Esophagus muscularis mucosa (tissue), 4 donors: Measurements from ENCODE around the gene SLC39A13. TPM values are rescaled to one million over a fixed set of nuclear protein-coding genes. Genes with fewer than 3 reads are reported as not detected.
"Not testable (repeated sequence)": the region's sequence is repeated elsewhere in the genome, so short reads cannot be mapped to it uniquely, and the experiment has no call there.

Experiments
- DNase-seq: peaks from one replicate; pipeline ENCODE4 v3.0.0-alpha.2; 2017; ENCODE audit errors: extremely low spot score
- H3K27ac ChIP-seq, 4 donors: fragments of 200-600 bp; sonication (generic); replicated peaks in 1 of 4; 1 replicate in 3 of 4; 2 replicates in 1 of 4; pipeline ENCODE4 v1.5.1; 2016 to 2019; ENCODE audit warnings: mild to moderate bottlenecking in 1 of 4
- H3K27me3 ChIP-seq, 4 donors: fragments of 200-600 bp; sonication (generic); one replicate each; pipeline versions ENCODE4 v1.5.1 to v1.6.0; 2016 to 2019
- H3K36me3 ChIP-seq, 4 donors: fragments of 200-600 bp; sonication (generic); one replicate each; pipeline ENCODE4 v1.5.1; 2016 to 2019
- H3K4me1 ChIP-seq, 4 donors: fragments of 200-600 bp; sonication (generic); one replicate each; pipeline ENCODE4 v1.5.1; 2016 to 2019
- H3K4me3 ChIP-seq, 4 donors: fragments of 200-600 bp; sonication (generic); 1 replicate in 2 of 4; 2 replicates in 2 of 4; pipeline ENCODE4 v1.5.1; 2016 to 2019; ENCODE audit warnings: mild to moderate bottlenecking in 4 of 4, moderate library complexity in 1 of 4
- H3K9me3 ChIP-seq, 4 donors: fragments of 200-600 bp; sonication (generic); 1 replicate in 3 of 4; 2 replicates in 1 of 4; pipeline ENCODE4 v1.5.1; 2016 to 2019
- EP300 ChIP-seq: sonication (generic); formaldehyde crosslinking; IDR thresholded peaks from one replicate; pipeline ENCODE4 v1.6.1; 2017; ENCODE audit warnings: antibody characterized with exemption
- POLR2A ChIP-seq: fragments of 450-650 bp; IDR thresholded peaks from one replicate; pipeline ENCODE4 v1.6.1; 2017; ENCODE audit warnings: antibody characterized with exemption, moderate library complexity, mild to moderate bottlenecking, low read depth
- POLR2AphosphoS5 ChIP-seq, 2 donors: sonication (generic); formaldehyde crosslinking; IDR thresholded peaks; one replicate each; pipeline ENCODE4 v1.6.1; 2017; ENCODE audit warnings: antibody characterized with exemption in 2 of 2
- WGBS: methylation state at CpG from one replicate; pipeline ENCODE4 v1.1.5; 2018; 5-methylcytosine and 5-hydroxymethylcytosine counted together
- intact Hi-C: fragments of 100-400 bp; cut with DNase I; formaldehyde crosslinking; loops from one replicate; pipeline ENCODE4 v1.15.1; 2023
- total RNA-seq, 4 donors: library from RNA; depleted of rRNA; stranded (reverse); fragments of >200 nt; gene quantifications; one replicate each; pipeline versions ENCODE4 v1.1.0 to v1.2.1, GENCODE V29; 2016
- TF ChIP-seq, protein P1 (sequence below), 3 experiments: fragments of 200-600 bp in 2 of 3; fragments of 450-650 bp in 1 of 3; sonication (generic) in 2 of 3; IDR thresholded peaks; one replicate each; pipeline ENCODE4 v1.5.1; 2017 to 2019; ENCODE audit warnings: antibody characterized with exemption in 3 of 3, mild to moderate bottlenecking in 2 of 3, moderate library complexity in 1 of 3

Gene SLC39A13
- total RNA-seq, 4 donors from 2014 or later, result 91.9 to 251 (median 129) TPM

DNA sequence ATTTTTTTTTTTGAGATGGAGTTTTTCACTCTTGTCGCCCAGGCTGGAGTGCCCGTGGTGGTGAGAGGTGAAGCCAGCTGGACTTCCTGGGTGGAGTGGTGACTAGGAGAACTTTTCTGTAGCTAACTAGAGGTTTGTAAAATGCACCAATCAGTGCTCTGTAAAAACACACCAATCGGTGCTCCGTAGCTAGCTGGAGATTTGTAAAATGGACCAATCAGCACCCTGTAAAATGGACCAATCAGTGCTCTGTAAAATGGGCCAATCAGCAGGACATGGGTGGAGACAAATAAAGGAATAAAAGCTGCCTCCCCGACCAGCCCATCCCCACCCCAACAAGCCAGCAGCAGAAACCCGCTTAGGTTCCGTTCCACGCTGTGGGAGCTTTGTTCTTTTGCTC is 45.0 kb downstream of the SLC39A13 start:
- no peak overlapping the region for H3K27ac ChIP-seq
- DNase-seq, result no peak
- no peaks in the 10 kb centered on the region for H3K9me3 ChIP-seq
- H3K27me3 ChIP-seq, result no peaks in the 10 kb centered on the region
- TF ChIP-seq, protein P1, sequence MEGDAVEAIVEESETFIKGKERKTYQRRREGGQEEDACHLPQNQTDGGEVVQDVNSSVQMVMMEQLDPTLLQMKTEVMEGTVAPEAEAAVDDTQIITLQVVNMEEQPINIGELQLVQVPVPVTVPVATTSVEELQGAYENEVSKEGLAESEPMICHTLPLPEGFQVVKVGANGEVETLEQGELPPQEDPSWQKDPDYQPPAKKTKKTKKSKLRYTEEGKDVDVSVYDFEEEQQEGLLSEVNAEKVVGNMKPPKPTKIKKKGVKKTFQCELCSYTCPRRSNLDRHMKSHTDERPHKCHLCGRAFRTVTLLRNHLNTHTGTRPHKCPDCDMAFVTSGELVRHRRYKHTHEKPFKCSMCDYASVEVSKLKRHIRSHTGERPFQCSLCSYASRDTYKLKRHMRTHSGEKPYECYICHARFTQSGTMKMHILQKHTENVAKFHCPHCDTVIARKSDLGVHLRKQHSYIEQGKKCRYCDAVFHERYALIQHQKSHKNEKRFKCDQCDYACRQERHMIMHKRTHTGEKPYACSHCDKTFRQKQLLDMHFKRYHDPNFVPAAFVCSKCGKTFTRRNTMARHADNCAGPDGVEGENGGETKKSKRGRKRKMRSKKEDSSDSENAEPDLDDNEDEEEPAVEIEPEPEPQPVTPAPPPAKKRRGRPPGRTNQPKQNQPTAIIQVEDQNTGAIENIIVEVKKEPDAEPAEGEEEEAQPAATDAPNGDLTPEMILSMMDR (IDR thresholded peaks at IDR 0.05), result no peak
- TF ChIP-seq POLR2A (no peak), EP300 (no peak), POLR2AphosphoS5 (IDR thresholded peaks at IDR 0.05) (no peak)
- H3K36me3 ChIP-seq, result peaks cover 0 to under 1% (median 0%) of the 10 kb centered on the region in 4 donors
- intact Hi-C loops, result no loop called here
- no peak overlapping the region for H3K4me3 ChIP-seq
- peaks cover 0 to 5% (median 2%) of the 10 kb centered on the region in 4 donors for H3K4me1 ChIP-seq
- 95% methylated on average over 8 of the region's 8 CpGs for WGBS

DNA sequence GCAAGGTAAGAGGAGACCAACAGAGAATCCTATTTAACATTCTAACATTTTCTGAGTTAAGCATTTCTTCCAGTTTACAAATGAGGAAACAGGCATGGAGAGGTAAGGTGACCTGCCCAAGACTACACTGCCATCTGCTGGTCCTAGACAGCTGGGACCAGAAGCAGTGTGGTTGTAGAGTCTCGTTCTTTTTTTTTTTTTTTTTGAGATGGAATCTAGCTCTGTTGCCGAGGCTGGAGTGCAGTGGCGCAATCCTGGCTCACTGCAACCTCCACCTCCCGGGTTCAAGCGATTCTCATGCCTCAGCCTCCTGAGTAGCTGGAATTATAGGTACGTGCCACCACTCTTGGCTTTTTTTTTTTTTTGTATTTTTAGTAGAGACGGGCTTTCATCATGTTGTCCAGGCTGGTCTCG is 45.9 kb downstream of the SLC39A13 start:
- H3K9me3 ChIP-seq, H3K27ac ChIP-seq, DNase-seq, H3K27me3 ChIP-seq, H3K4me3 ChIP-seq, H3K4me1 ChIP-seq, H3K36me3 ChIP-seq: not testable (repeated sequence)
- 12% methylated on average over 7 of the region's 8 CpGs for WGBS
- intact Hi-C loops, result loop anchor here (1.0 kb wide), 1 partner anchor 80 kb away; no protein-coding TSS in a partner anchor
- TF ChIP-seq POLR2AphosphoS5 (IDR thresholded peaks at IDR 0.05), result peak; percentile 35 to 39
- TF ChIP-seq, protein P1 (IDR thresholded peaks at IDR 0.05), result peak; percentile 72 to 83 (median 76)

DNA sequence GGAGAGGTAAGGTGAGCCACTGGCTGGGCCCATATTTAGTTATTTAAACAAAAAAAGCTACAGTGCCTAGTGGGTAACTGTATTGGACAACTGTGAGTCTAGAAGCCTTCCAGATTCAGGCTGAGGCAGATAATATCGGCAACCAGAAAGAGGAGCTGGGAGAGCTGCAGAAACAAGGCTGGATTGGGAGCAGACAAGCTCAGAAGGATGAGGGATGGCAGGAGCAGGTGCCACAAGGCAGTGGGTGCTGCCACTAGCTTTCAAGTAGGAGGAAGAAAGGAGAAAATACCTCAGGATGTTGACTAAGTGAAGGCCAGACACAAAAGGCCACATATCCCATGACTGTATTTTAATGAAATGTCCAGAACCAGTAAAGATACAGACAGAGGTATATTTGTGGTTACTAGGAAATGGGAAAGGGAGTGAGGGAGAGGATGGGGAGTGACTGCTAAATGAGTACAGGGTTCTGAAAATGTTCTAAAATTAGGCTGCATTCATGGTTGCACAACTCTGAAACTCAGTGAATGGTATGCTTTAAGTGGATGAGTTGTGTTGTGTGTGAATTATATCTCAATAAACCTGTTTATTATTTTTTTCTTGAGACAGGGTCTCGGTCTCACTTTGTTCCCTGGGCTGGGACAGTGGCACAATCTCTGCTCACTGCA is 52.3 kb downstream of the SLC39A13 start:
- Histone ChIP-seq H3K9me3 (no peaks in the 10 kb centered on the region), H3K27ac (no peak overlapping the region), H3K4me3 (no peak overlapping the region), H3K36me3 (peaks cover 0 to 62% (median 17%) of the 10 kb centered on the region in 4 donors), H3K27me3 (no peaks in the 10 kb centered on the region), H3K4me1 (peaks cover 4 to 14% (median 10%) of the 10 kb centered on the region in 4 donors)
- TF ChIP-seq, protein P1 (IDR thresholded peaks at IDR 0.05), result no peak
- TF ChIP-seq POLR2A (no peak), POLR2AphosphoS5 (IDR thresholded peaks at IDR 0.05) (no peak), EP300 (no peak)
- WGBS, result 92% methylated on average over 2 of the region's 2 CpGs
- intact Hi-C loops, result no loop called here
- no peak for DNase-seq

DNA sequence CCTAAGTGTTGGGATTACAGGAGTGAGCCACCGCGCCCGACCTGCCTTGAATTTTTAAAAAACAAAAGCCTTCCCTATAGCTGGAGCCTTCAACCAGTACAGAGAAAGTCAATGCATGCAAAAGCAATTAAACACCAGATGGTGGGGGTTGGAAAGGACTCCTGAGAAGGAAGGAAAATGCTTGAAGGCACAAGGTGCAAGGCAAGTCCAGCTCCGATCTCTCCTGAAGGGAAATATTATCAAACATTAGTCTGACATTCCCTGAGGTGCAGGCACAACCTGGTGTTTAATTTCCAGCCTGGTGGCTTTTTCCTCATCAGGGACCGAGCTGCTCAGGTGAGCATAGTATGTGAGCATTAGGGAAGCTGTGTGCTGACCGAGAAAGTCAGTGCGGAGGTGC is 53.5 kb downstream of the SLC39A13 start:
- Histone ChIP-seq H3K4me1 (peaks cover 9 to 26% (median 21%) of the 10 kb centered on the region in 4 donors), H3K9me3 (no peaks in the 10 kb centered on the region), H3K4me3 (no peak overlapping the region), H3K27ac (no peak overlapping the region), H3K36me3 (peaks cover 0 to 62% (median 17%) of the 10 kb centered on the region in 4 donors), H3K27me3 (no peaks in the 10 kb centered on the region)
- no peak for DNase-seq
- WGBS, result 98% methylated on average over 7 of the region's 7 CpGs
- intact Hi-C loops, result no loop called here
- TF ChIP-seq POLR2AphosphoS5 (IDR thresholded peaks at IDR 0.05) (no peak), EP300 (no peak), POLR2A (no peak)
- TF ChIP-seq, protein P1 (IDR thresholded peaks at IDR 0.05), result no peak
